Measurements from ENCODE around the gene NAV3.

- no peak for TF ChIP-seq SPI1 (IDR thresholded peaks at IDR 0.05; ENCODE audit: borderline replicate concordance, low read depth)
- TF ChIP-seq CTCF (IDR thresholded peaks at IDR 0.05; ENCODE audit: insufficient read depth, low read length), result no peak
- no peak for TF ChIP-seq REST (IDR thresholded peaks at IDR 0.05; ENCODE audit: insufficient replicate concordance, low read depth)
- TF ChIP-seq GABPA (IDR thresholded peaks at IDR 0.05; ENCODE audit: low read depth), result no peak
- TF ChIP-seq POLR2AphosphoS5 (IDR thresholded peaks at IDR 0.05; ENCODE audit: low read depth), result no peak
These were observed 65.0 kb downstream of the NAV3 start for GRCh38 chr12:77895699-77896098.

Measured in HL-60 (cell line).